Psoas muscle (tissue), 8 donors: ENCODE results near the gene KAZN. TPM values are rescaled to one million over a fixed set of nuclear protein-coding genes. Genes with fewer than 3 reads are reported as not detected.

ENCODE experiments used
- ATAC-seq, 4 donors: fragments of 200-7000 bp; cut with Tn5 transposase; one replicate each; pipeline ENCODE4 v1.9.1; 2020; ENCODE audit warnings: moderate library complexity in 3 of 4, mild to moderate bottlenecking in 2 of 4
- DNase-seq, 2 donors: peaks; one replicate each; pipeline ENCODE4 v3.0.0-alpha.2; 2020
- H3K27ac ChIP-seq: fragments of 200-600 bp; one replicate; pipeline ENCODE4 v1.8.0; 2022
- H3K27me3 ChIP-seq, 3 donors: fragments of 200-600 bp in 1 of 3; one replicate each; pipeline versions ENCODE4 v1.6.1 to v1.8.0; 2013 to 2022; ENCODE audit warnings: low read length in 2 of 3, mild to moderate bottlenecking in 2 of 3, moderate library complexity in 1 of 3; ENCODE audit not compliant: insufficient read depth in 3 of 3
- H3K36me3 ChIP-seq, 2 donors: fragments of 200-600 bp in 1 of 2; one replicate each; pipeline versions ENCODE4 v1.6.1 to v1.8.0; 2013 to 2022; ENCODE audit warnings: low read depth in 1 of 2, mild to moderate bottlenecking in 1 of 2, moderate library complexity in 1 of 2; ENCODE audit not compliant: insufficient read depth in 1 of 2
- H3K4me1 ChIP-seq: fragments of 200-600 bp; one replicate; pipeline ENCODE4 v1.8.0; 2022
- H3K4me3 ChIP-seq: fragments of 200-600 bp; one replicate; pipeline ENCODE4 v1.8.0; 2022; ENCODE audit warnings: mild to moderate bottlenecking
- H3K9me3 ChIP-seq: fragments of 200-600 bp; one replicate; pipeline ENCODE4 v1.8.0; 2022
- CTCF ChIP-seq: fragments of 200-600 bp; IDR thresholded peaks from one replicate; pipeline ENCODE4 v1.8.0; 2022; ENCODE audit warnings: antibody characterized with exemption
- WGBS, 3 donors: extraction: QIAGEN DNeasy Blood & Tissue Kit; methylation state at CpG; one replicate each; pipeline versions ENCODE4 v1.1.6 to v1.1.7; 2013; 5-methylcytosine and 5-hydroxymethylcytosine counted together
- intact Hi-C, 2 donors: fragments of 100-400 bp; cut with DNase I; formaldehyde crosslinking; loops; one replicate each; pipeline versions ENCODE4 v1.11.0 to v1.14.2; 2022
- polyA plus RNA-seq, 3 donors: library from polyadenylated mRNA; stranded (reverse); fragments of 200-250 nt; gene quantifications; one replicate each; pipeline ENCODE4 v1.2.3, GENCODE V29; 2013
- total RNA-seq, 4 donors: library from RNA; stranded (reverse); fragmentation: NEBNext Ultra II Directional in 2 of 4; extraction: Animal tissue kit (Norgen Biotek cat#: 25700) in 2 of 4; gene quantifications; one replicate each; pipeline versions ENCODE4 v1.2.1 to v1.2.4, GENCODE V29; 2021 to 2023
- donor health status: healthy with polysubstance abuse.
- donor health status: DM: no; HTN: no; CAD: no; lungs with moderate emphysema.
- donor health status: Bipolar disorder and iron deficiency.
- donor health status: healthy.
- donor health status: DM: yes; HTN: yes; CAD: no.
- donor health status: DM: no; HTN: no; CAD: no.
- donor health status: DM: no; HTN: no; CAD: no.
- donor health status: DM: yes; HTN: yes; CAD: no.

The KAZN gene
- total and polyA plus RNA-seq, 7 donors = 0.23 to 2.3 (median 0.97) TPM

- Histone ChIP-seq H3K4me3 (no peak overlapping the region), H3K4me1 (no peaks in the 10 kb centered on the region), H3K27ac (no peak overlapping the region), H3K36me3 (no peaks in the 10 kb centered on the region), H3K27me3 (peaks cover 0 to 5% (median 0%) of the 10 kb centered on the region in 3 donors), H3K9me3 (no peaks in the 10 kb centered on the region)
- TF ChIP-seq CTCF = no peak
- DNase-seq (no peak), ATAC-seq (no peak)
- intact Hi-C loops = no loop called here
- 83 to 93% (median 86%) methylated on average over 4 of the region's 4 CpGs for WGBS, 3 donors
Measured at GRCh38 chr1:14746393-14746792, 147.9 kb downstream of the KAZN start.

DNA sequence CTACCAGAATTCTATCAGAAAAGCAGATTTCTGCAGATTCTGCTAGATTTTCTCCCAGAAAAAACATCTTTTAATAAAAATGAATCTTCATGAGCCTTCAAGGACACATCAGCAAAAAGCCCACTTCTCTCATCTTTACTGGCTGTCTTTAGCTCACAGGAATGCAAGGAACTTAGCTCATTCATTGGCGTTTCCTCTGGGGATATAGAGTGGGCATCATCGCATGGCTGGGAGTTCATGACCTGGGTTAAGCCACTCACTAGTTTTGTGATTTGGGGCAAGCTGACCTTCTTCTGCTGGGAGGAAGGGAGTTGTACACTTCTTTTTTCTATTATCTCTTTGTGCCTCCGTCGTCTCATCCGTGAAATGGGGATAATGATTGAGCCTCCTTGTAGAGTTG, 149.7 kb downstream of the KAZN start:
- no peaks in the 10 kb centered on the region for H3K27me3 ChIP-seq
- H3K9me3 ChIP-seq = no peaks in the 10 kb centered on the region
- no peaks in the 10 kb centered on the region for H3K36me3 ChIP-seq
- intact Hi-C loops = no loop called here
- no peak overlapping the region for H3K4me3 ChIP-seq
- WGBS, 3 donors = 82 to 83% (median 83%) methylated on average over 5 of the region's 5 CpGs
- TF ChIP-seq CTCF = no peak
- DNase-seq (no peak), ATAC-seq (no peak)
- no peak overlapping the region for H3K27ac ChIP-seq
- H3K4me1 ChIP-seq = no peaks in the 10 kb centered on the region

- Histone ChIP-seq H3K9me3 (no peaks in the 10 kb centered on the region), H3K4me3 (no peak overlapping the region), H3K27me3 (no peaks in the 10 kb centered on the region), H3K36me3 (no peaks in the 10 kb centered on the region), H3K4me1 (no peaks in the 10 kb centered on the region), H3K27ac (no peak overlapping the region)
- no peak for DNase-seq
- ATAC-seq = no peak
- intact Hi-C loops = no loop called here
- TF ChIP-seq CTCF = no peak
- WGBS, 3 donors = 56 to 71% (median 63%) methylated on average over 2 of the region's 2 CpGs
Measured at GRCh38 chr1:14748977-14749376, 150.5 kb downstream of the KAZN start.

DNA sequence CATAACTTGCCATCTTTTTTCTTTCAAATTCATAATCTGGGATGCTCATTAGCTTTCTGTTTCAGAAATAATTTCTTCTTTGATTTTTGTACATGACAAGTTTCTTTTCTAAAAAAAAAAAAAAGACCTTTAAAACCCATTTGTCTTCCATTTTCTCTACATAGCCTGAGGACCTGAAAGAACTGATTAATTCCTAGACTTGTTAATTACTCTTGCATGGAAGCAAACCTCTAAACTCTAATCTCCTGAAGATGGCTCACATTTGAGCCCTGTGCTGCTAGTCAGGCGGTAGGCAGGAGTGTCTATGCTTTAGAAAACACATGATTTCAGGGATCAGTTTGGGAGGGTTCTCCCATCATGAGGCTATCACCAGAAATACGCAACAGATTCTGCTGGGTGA, 152.0 kb downstream of the KAZN start:
- no peak for DNase-seq
- no peak for ATAC-seq
- H3K27me3 ChIP-seq = peaks cover 0 to under 1% (median 0%) of the 10 kb centered on the region in 3 donors
- no peak overlapping the region for H3K27ac ChIP-seq
- no peaks in the 10 kb centered on the region for H3K9me3 ChIP-seq
- no peaks in the 10 kb centered on the region for H3K4me1 ChIP-seq
- WGBS, 3 donors = 82 to 89% (median 86%) methylated on average over 2 of the region's 2 CpGs
- no peak overlapping the region for H3K4me3 ChIP-seq
- H3K36me3 ChIP-seq = no peaks in the 10 kb centered on the region
- TF ChIP-seq CTCF = no peak
- intact Hi-C loops = no loop called here

GRCh38 chr1:14755518-14756252, 157.2 kb downstream of the KAZN start:
- no peak for ATAC-seq
- TF ChIP-seq CTCF = no peak
- 63 to 71% (median 67%) methylated on average over 9 of the region's 9 CpGs for WGBS, 3 donors
- H3K4me3 ChIP-seq = no peak overlapping the region
- H3K27me3 ChIP-seq = peaks cover 0 to 6% (median 2%) of the 10 kb centered on the region in 3 donors
- H3K9me3 ChIP-seq = no peaks in the 10 kb centered on the region
- no peak overlapping the region for H3K27ac ChIP-seq
- intact Hi-C loops = no loop called here
- DNase-seq = no peak
- no peaks in the 10 kb centered on the region for H3K36me3 ChIP-seq
- H3K4me1 ChIP-seq = no peaks in the 10 kb centered on the region
